Body of pancreas (tissue), 4 donors: Measurements from ENCODE around the gene SERPINA1. TPM values are rescaled to one million over a fixed set of nuclear protein-coding genes. Genes with fewer than 3 reads are reported as not detected.

Experiments used
- ATAC-seq: fragments of 150-250 bp; one replicate; pipeline ENCODE4 v1.9.1; 2016
- DNase-seq, 4 donors: peaks; one replicate each; pipeline ENCODE4 v3.0.0-alpha.2; 2019
- H3K27ac ChIP-seq, 4 donors: fragments of 200-600 bp; sonication (generic); 1 replicate in 3 of 4; 2 replicates in 1 of 4; pipeline versions ENCODE4 v1.5.1 to v1.6.1; 2016 to 2019; ENCODE audit warnings: mild to moderate bottlenecking in 1 of 4, mixed read lengths in 1 of 4, moderate library complexity in 1 of 4
- H3K27me3 ChIP-seq, 2 donors: fragments of 200-600 bp; sonication (generic); one replicate each; pipeline ENCODE4 v1.6.0; 2016; ENCODE audit warnings: mild to moderate bottlenecking in 1 of 2
- H3K36me3 ChIP-seq, 2 donors: fragments of 200-600 bp; sonication (generic); replicated peaks in 1 of 2; 2 replicates each; pipeline ENCODE4 v1.5.1; 2016; ENCODE audit warnings: low read depth in 2 of 2; ENCODE audit not compliant: insufficient read depth in 1 of 2
- H3K4me1 ChIP-seq: fragments of 200-600 bp; sonication (generic); one replicate; pipeline ENCODE4 v1.6.0; 2016
- H3K4me3 ChIP-seq, 2 donors: fragments of 200-600 bp; sonication (generic); 1 replicate in 1 of 2; 2 replicates in 1 of 2; pipeline ENCODE4 v1.5.1; 2016 to 2019
- H3K9me3 ChIP-seq, 3 donors: fragments of 200-600 bp; sonication (generic); 1 replicate in 2 of 3; 2 replicates in 1 of 3; pipeline ENCODE4 v1.5.1; 2016
- CTCF ChIP-seq, 7 experiments: fragments of 450-650 bp in 4 of 7; fragments of 200-600 bp in 3 of 7; sonication (generic) in 3 of 7; IDR thresholded peaks; one replicate each; pipeline ENCODE4 v1.5.1; 2016 to 2019; ENCODE audit warnings: antibody characterized with exemption in 7 of 7
- POLR2A ChIP-seq, 3 donors: fragments of 450-650 bp; IDR thresholded peaks; one replicate each; pipeline ENCODE4 v1.6.1; 2016; ENCODE audit warnings: antibody characterized with exemption in 3 of 3, mild to moderate bottlenecking in 2 of 3
- WGBS, 2 donors: methylation state at CpG; one replicate each; pipeline ENCODE4 v1.1.5; 2017; 5-methylcytosine and 5-hydroxymethylcytosine counted together
- intact Hi-C: fragments of 100-400 bp; cut with DNase I; formaldehyde crosslinking; loops from one replicate; pipeline ENCODE4 v1.15.1; 2023
- total RNA-seq, 2 donors: library from RNA; depleted of rRNA; stranded (reverse); fragments of >200 nt; gene quantifications; one replicate each; pipeline ENCODE4 v1.1.0, GENCODE V29; 2016

The SERPINA1 gene
- total RNA-seq, 2 donors from 2014 or later = 77.8 to 86.4 TPM

- WGBS, 2 donors = 65 to 76% methylated on average over 5 of the region's 5 CpGs
- no peak for ATAC-seq
Observed at GRCh38 chr14:94398536-94398935, 10.1 kb upstream of the SERPINA1 start.

GRCh38 chr14:94398182-94398479, 9.7 kb upstream of the SERPINA1 start:
- Histone ChIP-seq H3K27me3 (no peaks in the 10 kb centered on the region), H3K4me3 (no peak overlapping the region), H3K36me3 (no peaks in the 10 kb centered on the region), H3K9me3 (no peaks in the 10 kb centered on the region), H3K27ac (peak overlapping the region; percentile 23 to 79 (median 34)), H3K4me1 (peaks cover 39% of the 10 kb centered on the region)
- ATAC-seq = no peak
- WGBS, 2 donors = 26 to 34% methylated on average over 4 of the region's 4 CpGs
- TF ChIP-seq POLR2A (IDR thresholded peaks at IDR 0.05) (no peak), CTCF (IDR thresholded peaks at IDR 0.05) (no peak)
- DNase-seq = no peak
- intact Hi-C loops = no loop called here

More at GRCh38 chr14:94398536-94398935, 10.1 kb upstream of the SERPINA1 start:
- Histone ChIP-seq H3K27ac (peak overlapping the region; percentile 23 to 79 (median 34)), H3K4me1 (peaks cover 35% of the 10 kb centered on the region), H3K9me3 (no peaks in the 10 kb centered on the region), H3K36me3 (no peaks in the 10 kb centered on the region), H3K4me3 (no peak overlapping the region), H3K27me3 (no peaks in the 10 kb centered on the region)
- no peak for DNase-seq
- TF ChIP-seq POLR2A (IDR thresholded peaks at IDR 0.05) = no peak
- no peak for TF ChIP-seq CTCF (IDR thresholded peaks at IDR 0.05)
- intact Hi-C loops = no loop called here

GRCh38 chr14:94397289-94398181, 9.1 kb upstream of the SERPINA1 start:
- WGBS, 2 donors = 55 to 57% methylated on average over 9 of the region's 9 CpGs

GRCh38 chr14:94396628-94397225, 8.3 kb upstream of the SERPINA1 start:
- no peaks in the 10 kb centered on the region for H3K9me3 ChIP-seq
- no peak overlapping the region for H3K4me3 ChIP-seq
- intact Hi-C loops = no loop called here
- ATAC-seq (no peak), DNase-seq (no peak)
- no peaks in the 10 kb centered on the region for H3K36me3 ChIP-seq
- H3K27me3 ChIP-seq = no peaks in the 10 kb centered on the region
- peak overlapping the region in 3 of 4 donors; percentile 56 to 79 (median 78) for H3K27ac ChIP-seq
- peaks cover 40% of the 10 kb centered on the region for H3K4me1 ChIP-seq
- no peak for TF ChIP-seq POLR2A (IDR thresholded peaks at IDR 0.05)
- no peak for TF ChIP-seq CTCF (IDR thresholded peaks at IDR 0.05)

More at GRCh38 chr14:94397289-94398181, 9.1 kb upstream of the SERPINA1 start:
- H3K4me3 ChIP-seq = no peak overlapping the region
- H3K9me3 ChIP-seq = no peaks in the 10 kb centered on the region
- no peaks in the 10 kb centered on the region for H3K27me3 ChIP-seq
- H3K4me1 ChIP-seq = peaks cover 39% of the 10 kb centered on the region
- no peak for TF ChIP-seq CTCF (IDR thresholded peaks at IDR 0.05)
- no peak for TF ChIP-seq POLR2A (IDR thresholded peaks at IDR 0.05)
- ATAC-seq (no peak), DNase-seq (no peak)
- intact Hi-C loops = no loop called here
- no peaks in the 10 kb centered on the region for H3K36me3 ChIP-seq
- peak overlapping the region in 3 of 4 donors; percentile 44 to 79 (median 78) for H3K27ac ChIP-seq
